Endodermal cell (in vitro differentiated cells): Measurements from ENCODE around the gene ODC1. TPM values are rescaled to one million over a fixed set of nuclear protein-coding genes. Genes with fewer than 3 reads are reported as not detected.

Experiments
- DNase-seq: peaks from one replicate; pipeline ENCODE4 v3.0.0-alpha.2; 2017
- H3K27ac ChIP-seq: 2 replicates; pipeline ENCODE4 v1.5.1; 2013; ENCODE audit warnings: mild to moderate bottlenecking, low read depth, low read length, moderate library complexity
- H3K27me3 ChIP-seq: 2 replicates; pipeline ENCODE4 v1.6.1; 2013; ENCODE audit warnings: mild to moderate bottlenecking, low read length, moderate library complexity; ENCODE audit not compliant: insufficient read depth, control insufficient read depth, poor library complexity, severe bottlenecking
- H3K36me3 ChIP-seq: 2 replicates; pipeline ENCODE4 v1.7.0; 2013; ENCODE audit warnings: mild to moderate bottlenecking, low read length, moderate library complexity; ENCODE audit not compliant: control insufficient read depth, insufficient read depth
- H3K4me1 ChIP-seq: one replicate; pipeline ENCODE4 v1.7.0; 2013; ENCODE audit warnings: low read length; ENCODE audit not compliant: control insufficient read depth, insufficient read depth
- H3K4me3 ChIP-seq: 2 replicates; pipeline ENCODE4 v1.5.1; 2013; ENCODE audit warnings: mild to moderate bottlenecking, low read length, moderate library complexity
- H3K9ac ChIP-seq: 2 replicates; pipeline ENCODE4 v1.6.1; 2013; ENCODE audit warnings: mild to moderate bottlenecking, low read length, moderate library complexity; ENCODE audit not compliant: poor library complexity, severe bottlenecking; ENCODE audit errors: extremely low read depth
- H3K9me3 ChIP-seq: 2 replicates; pipeline ENCODE4 v1.6.1; 2013; ENCODE audit warnings: mild to moderate bottlenecking, low read length, moderate library complexity; ENCODE audit not compliant: control insufficient read depth
- H3K27ac Mint-ChIP-seq: 2 replicates; pipeline ENCODE4 v1.8.0; 2020; ENCODE audit warnings: mixed read lengths
- H3K27me3 Mint-ChIP-seq: 2 replicates; pipeline ENCODE4 v1.8.0; 2021; ENCODE audit warnings: mild to moderate bottlenecking, mixed read lengths; ENCODE audit not compliant: insufficient read depth
- H3K36me3 Mint-ChIP-seq: 2 replicates; pipeline ENCODE4 v1.8.0; 2020; ENCODE audit warnings: low read depth, mixed read lengths
- H3K4me1 Mint-ChIP-seq: 2 replicates; pipeline ENCODE4 v1.8.0; 2020; ENCODE audit warnings: mixed read lengths
- H3K4me3 Mint-ChIP-seq: 2 replicates; pipeline ENCODE4 v1.8.0; 2020; ENCODE audit warnings: mild to moderate bottlenecking, moderate library complexity, mixed read lengths
- H3K9me3 Mint-ChIP-seq: 2 replicates; pipeline ENCODE4 v1.8.0; 2020; ENCODE audit warnings: mild to moderate bottlenecking, mixed read lengths
- CTCF ChIP-seq: fragments of 200-600 bp; sonication (generic); conservative IDR thresholded peaks from 2 replicates; pipeline ENCODE4 v1.5.0; 2021; ENCODE audit warnings: antibody characterized with exemption, mild to moderate bottlenecking
- WGBS, 2 experiments: methylation state at CpG; one replicate each; pipeline versions ENCODE4 v1.1.5 to v1.1.7; 2013; ENCODE audit warnings: missing lambda C conversion rate in 2 of 2, mixed read lengths in 1 of 2; ENCODE audit not compliant: insufficient coverage in 1 of 2, insufficient read length in 1 of 2; 5-methylcytosine and 5-hydroxymethylcytosine counted together
- total RNA-seq, 2 donors: library from RNA; stranded (reverse); fragmentation: NEBNext Ultra II Directional in 1 of 2; extraction: Animal tissue kit (Norgen Biotek cat#: 25700) in 1 of 2; gene quantifications; 2 replicates in 1 of 2; 3 replicates in 1 of 2; pipeline ENCODE4 v1.2.1, GENCODE V29; 2021

ODC1 gene
- total RNA-seq, 2 donors from 2014 or later = 108 to 152 TPM

GRCh38 chr2:10487081-10487740, 39.1 kb upstream of the ODC1 start:
- Histone ChIP-seq H3K27me3 (no peaks in the 10 kb centered on the region), H3K4me1 (peaks cover 3% of the 10 kb centered on the region), H3K9me3 (peaks cover 13% of the 10 kb centered on the region), H3K27ac (no peak overlapping the region), H3K4me3 (no peak overlapping the region), H3K9ac (no peak overlapping the region), H3K36me3 (no peaks in the 10 kb centered on the region)
- Mint-ChIP-seq H3K27me3 (peaks cover 29% of the 10 kb centered on the region), H3K27ac (no peak overlapping the region), H3K9me3 (peaks cover 11% of the 10 kb centered on the region), H3K36me3 (no peaks in the 10 kb centered on the region), H3K4me3 (no peak overlapping the region), H3K4me1 (peaks cover 13% of the 10 kb centered on the region)
- TF ChIP-seq CTCF = no peak
- no peak for DNase-seq
- WGBS, 2 experiments = 73 to 80% methylated on average over 6 to 14 of the region's 14 CpGs

- peak; percentile 18 for DNase-seq
- no peak overlapping the region for H3K4me3 Mint-ChIP-seq
Measured at GRCh38 chr2:10486601-10487079, 38.5 kb upstream of the ODC1 start.

GRCh38 chr2:10486091-10486490, 38.0 kb upstream of the ODC1 start:
- H3K4me1 ChIP-seq = peaks cover 3% of the 10 kb centered on the region

More at GRCh38 chr2:10486601-10487079, 38.5 kb upstream of the ODC1 start:
- H3K36me3 ChIP-seq = no peaks in the 10 kb centered on the region
- Mint-ChIP-seq H3K9me3 (peaks cover 9% of the 10 kb centered on the region), H3K36me3 (no peaks in the 10 kb centered on the region), H3K27ac (no peak overlapping the region), H3K27me3 (peaks cover 35% of the 10 kb centered on the region), H3K4me1 (peaks cover 13% of the 10 kb centered on the region)
- no peak overlapping the region for H3K27ac ChIP-seq
- WGBS, 2 experiments = 76 to 81% methylated on average over 3 to 5 of the region's 5 CpGs
- peaks cover 3% of the 10 kb centered on the region for H3K4me1 ChIP-seq
- H3K9ac ChIP-seq = no peak overlapping the region
- no peaks in the 10 kb centered on the region for H3K27me3 ChIP-seq
- H3K9me3 ChIP-seq = peaks cover 7% of the 10 kb centered on the region
- TF ChIP-seq CTCF = no peak
- H3K4me3 ChIP-seq = no peak overlapping the region

More at GRCh38 chr2:10486091-10486490, 38.0 kb upstream of the ODC1 start:
- H3K27me3 Mint-ChIP-seq = peaks cover 38% of the 10 kb centered on the region
- Histone ChIP-seq H3K27ac (no peak overlapping the region), H3K27me3 (no peaks in the 10 kb centered on the region), H3K36me3 (no peaks in the 10 kb centered on the region), H3K4me3 (no peak overlapping the region), H3K9me3 (peaks cover 2% of the 10 kb centered on the region), H3K9ac (no peak overlapping the region)
- TF ChIP-seq CTCF = no peak
- WGBS, 2 experiments = 91% methylated on average over 1 of the region's 1 CpG; no CpG with 5 or more reads in 1 of the 2 experiments
- no peak overlapping the region for H3K4me3 Mint-ChIP-seq
- no peak overlapping the region for H3K27ac Mint-ChIP-seq
- H3K36me3 Mint-ChIP-seq = no peaks in the 10 kb centered on the region
- H3K9me3 Mint-ChIP-seq = peaks cover 3% of the 10 kb centered on the region
- H3K4me1 Mint-ChIP-seq = peaks cover 13% of the 10 kb centered on the region
- DNase-seq = no peak
